Activated T-helper 17 cell treated with anti-CD3 and anti-CD28 coated beads, Interleukin-2, amount 50 U/mL, for 72 hours (primary cell): ENCODE results near the gene TTLL9. TPM values are rescaled to one million over a fixed set of nuclear protein-coding genes. Genes with fewer than 3 reads are reported as not detected.

Source experiments
- ATAC-seq: fragments of 150-1000 bp; cut with Tn5 transposase; replicated peaks from 2 replicates; pipeline ENCODE4 v1.10.0; 2021; ENCODE audit warnings: mild to moderate bottlenecking, moderate library complexity
- H3K27ac Mint-ChIP-seq: one replicate; pipeline ENCODE4 v1.8.0; 2022; ENCODE audit warnings: mixed read lengths
- H3K27me3 Mint-ChIP-seq: one replicate; pipeline ENCODE4 v1.8.0; 2022; ENCODE audit warnings: mixed read lengths
- H3K36me3 Mint-ChIP-seq: one replicate; pipeline ENCODE4 v1.8.0; 2022; ENCODE audit warnings: low read depth, mild to moderate bottlenecking, mixed read lengths
- H3K4me1 Mint-ChIP-seq: one replicate; pipeline ENCODE4 v1.8.0; 2022; ENCODE audit warnings: mixed read lengths
- H3K4me3 Mint-ChIP-seq: one replicate; pipeline ENCODE4 v1.8.0; 2022; ENCODE audit warnings: mild to moderate bottlenecking, mixed read lengths
- H3K9me3 Mint-ChIP-seq: one replicate; pipeline ENCODE4 v1.8.0; 2022; ENCODE audit warnings: mixed read lengths
- total RNA-seq, 2 donors: library from RNA; stranded (reverse); gene quantifications; one replicate each; pipeline ENCODE4 v1.2.3, GENCODE V29; 2022

The TTLL9 gene
- total RNA-seq, 2 donors from 2014 or later, result not detected

DNA sequence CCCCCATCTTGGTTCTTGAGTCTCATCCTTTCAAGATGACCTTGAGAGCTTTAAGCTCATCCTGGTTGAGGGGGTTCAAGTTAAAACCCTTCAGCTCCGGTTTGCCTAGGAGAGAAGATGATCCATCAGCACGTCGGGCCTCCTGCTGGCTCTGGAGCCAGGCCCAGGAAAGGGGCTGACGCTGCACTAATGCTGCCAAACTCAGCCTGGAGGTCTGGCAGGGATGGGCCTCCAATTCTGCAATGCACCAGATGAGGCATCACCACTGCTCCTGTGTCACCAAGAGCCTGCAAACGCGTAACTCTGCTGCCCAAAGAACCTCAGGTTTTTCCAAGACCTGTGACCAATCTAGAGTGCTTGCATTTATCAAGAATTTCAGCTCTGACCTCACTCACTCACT lies 75.4 kb downstream of the TTLL9 start:
- Mint-ChIP-seq H3K4me3 (no peak overlapping the region), H3K27ac (no peak overlapping the region), H3K4me1 (peaks cover 18% of the 10 kb centered on the region), H3K36me3 (peaks cover 72% of the 10 kb centered on the region), H3K9me3 (no peaks in the 10 kb centered on the region), H3K27me3 (no peaks in the 10 kb centered on the region)
- ATAC-seq, result no peak

- H3K4me3 Mint-ChIP-seq, result no peak overlapping the region
- no peak for ATAC-seq
- H3K4me1 Mint-ChIP-seq, result peaks cover 25% of the 10 kb centered on the region
- H3K9me3 Mint-ChIP-seq, result no peaks in the 10 kb centered on the region
- H3K27me3 Mint-ChIP-seq, result no peaks in the 10 kb centered on the region
- H3K27ac Mint-ChIP-seq, result no peak overlapping the region
- peaks cover 80% of the 10 kb centered on the region for H3K36me3 Mint-ChIP-seq
Observed at GRCh38 chr20:31948008-31948407, 77.6 kb downstream of the TTLL9 start.

DNA sequence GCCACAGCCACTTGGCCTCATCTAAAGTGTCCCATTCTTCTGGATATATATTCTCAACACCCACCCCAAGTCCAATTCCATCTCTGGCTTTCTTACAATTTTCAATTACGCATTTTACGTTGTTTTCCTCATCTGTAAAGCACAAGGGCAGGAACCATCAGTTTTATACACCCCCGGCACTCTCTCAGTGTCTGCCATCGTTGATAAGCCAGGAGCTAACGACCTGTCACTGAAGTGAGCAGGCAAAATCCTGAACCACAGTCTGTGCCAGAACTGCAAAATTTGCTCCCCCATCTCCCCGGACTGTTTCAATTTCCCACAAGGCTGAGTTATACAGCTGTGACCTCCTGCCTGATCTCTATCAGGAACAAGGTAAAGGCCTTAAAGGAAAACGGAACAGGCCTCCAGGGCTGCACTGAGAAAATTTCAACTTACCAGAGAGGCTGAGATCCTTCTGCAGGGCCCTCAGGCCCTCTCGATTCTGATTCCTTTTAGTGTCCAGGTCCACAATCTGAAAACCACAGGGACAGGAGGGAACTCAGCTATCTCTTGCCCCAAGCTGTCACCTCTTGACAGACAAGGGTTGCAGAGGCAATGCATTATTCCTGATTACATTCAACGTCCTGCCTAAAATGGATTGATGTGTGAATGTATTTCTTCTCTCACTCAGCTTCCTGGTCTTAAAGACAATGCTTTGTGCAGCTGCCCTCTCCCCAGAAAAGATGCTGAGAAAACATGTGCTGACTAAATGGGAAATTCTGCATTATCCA lies 79.6 kb downstream of the TTLL9 start:
- Mint-ChIP-seq H3K9me3 (no peaks in the 10 kb centered on the region), H3K27me3 (peaks cover 4% of the 10 kb centered on the region), H3K4me1 (peaks cover 25% of the 10 kb centered on the region), H3K27ac (peak overlapping the region; percentile 95), H3K36me3 (peaks cover 67% of the 10 kb centered on the region), H3K4me3 (peak overlapping the region; percentile 87)
- no peak for ATAC-seq

DNA sequence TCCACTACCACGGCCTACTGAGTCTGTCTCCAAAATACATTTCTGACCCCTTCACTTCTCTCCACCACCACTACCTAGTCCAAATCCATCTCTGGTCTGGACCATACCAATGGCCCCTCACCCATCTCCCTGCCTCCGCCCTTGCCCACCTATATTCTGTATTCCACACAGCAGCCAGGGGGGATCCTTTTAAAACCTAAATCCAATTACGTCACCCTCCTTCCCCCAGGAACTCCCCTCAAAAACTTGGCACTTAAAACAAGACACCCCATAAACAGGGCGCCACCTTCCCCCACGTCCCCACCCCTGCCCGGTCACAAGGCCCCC lies 80.7 kb downstream of the TTLL9 start:
- Mint-ChIP-seq H3K4me1 (peaks cover 25% of the 10 kb centered on the region), H3K27me3 (peaks cover 9% of the 10 kb centered on the region), H3K36me3 (peaks cover 56% of the 10 kb centered on the region), H3K27ac (peak overlapping the region; percentile 95), H3K9me3 (no peaks in the 10 kb centered on the region), H3K4me3 (peak overlapping the region; percentile 87)
- no peak for ATAC-seq

- peak; percentile 99 for ATAC-seq
- H3K4me1 Mint-ChIP-seq, result peaks cover 25% of the 10 kb centered on the region
- peak within 1 kb of the TSS; percentile 95 for H3K27ac Mint-ChIP-seq
- H3K9me3 Mint-ChIP-seq, result no peaks in the 10 kb centered on the region
- H3K36me3 Mint-ChIP-seq, result peaks cover 50% of the 10 kb centered on the region
- H3K27me3 Mint-ChIP-seq, result peaks cover 10% of the 10 kb centered on the region
- peak within 1 kb of the TSS; percentile 87 for H3K4me3 Mint-ChIP-seq
Observed at GRCh38 chr20:31951530-31952453, 81.4 kb downstream of the TTLL9 start, which contains the start of gene PDRG1. PDRG1 (minus strand) TSS chr20:31952046; CDS start chr20:31951961, 85 bp downstream.

- Mint-ChIP-seq H3K27ac (no peak overlapping the region), H3K9me3 (no peaks in the 10 kb centered on the region), H3K4me1 (peaks cover 24% of the 10 kb centered on the region), H3K36me3 (peaks cover 32% of the 10 kb centered on the region), H3K4me3 (no peak overlapping the region), H3K27me3 (peaks cover 12% of the 10 kb centered on the region)
- no peak for ATAC-seq
Observed at GRCh38 chr20:31953556-31954148, 83.2 kb downstream of the TTLL9 start.

GRCh38 chr20:31954500-31954899 lies 84.1 kb downstream of the TTLL9 start:
- H3K27me3 Mint-ChIP-seq, result peaks cover 17% of the 10 kb centered on the region
- peaks cover 18% of the 10 kb centered on the region for H3K4me1 Mint-ChIP-seq
- no peaks in the 10 kb centered on the region for H3K9me3 Mint-ChIP-seq
- peaks cover 23% of the 10 kb centered on the region for H3K36me3 Mint-ChIP-seq
- no peak for ATAC-seq
- no peak overlapping the region for H3K27ac Mint-ChIP-seq
- no peak overlapping the region for H3K4me3 Mint-ChIP-seq

DNA sequence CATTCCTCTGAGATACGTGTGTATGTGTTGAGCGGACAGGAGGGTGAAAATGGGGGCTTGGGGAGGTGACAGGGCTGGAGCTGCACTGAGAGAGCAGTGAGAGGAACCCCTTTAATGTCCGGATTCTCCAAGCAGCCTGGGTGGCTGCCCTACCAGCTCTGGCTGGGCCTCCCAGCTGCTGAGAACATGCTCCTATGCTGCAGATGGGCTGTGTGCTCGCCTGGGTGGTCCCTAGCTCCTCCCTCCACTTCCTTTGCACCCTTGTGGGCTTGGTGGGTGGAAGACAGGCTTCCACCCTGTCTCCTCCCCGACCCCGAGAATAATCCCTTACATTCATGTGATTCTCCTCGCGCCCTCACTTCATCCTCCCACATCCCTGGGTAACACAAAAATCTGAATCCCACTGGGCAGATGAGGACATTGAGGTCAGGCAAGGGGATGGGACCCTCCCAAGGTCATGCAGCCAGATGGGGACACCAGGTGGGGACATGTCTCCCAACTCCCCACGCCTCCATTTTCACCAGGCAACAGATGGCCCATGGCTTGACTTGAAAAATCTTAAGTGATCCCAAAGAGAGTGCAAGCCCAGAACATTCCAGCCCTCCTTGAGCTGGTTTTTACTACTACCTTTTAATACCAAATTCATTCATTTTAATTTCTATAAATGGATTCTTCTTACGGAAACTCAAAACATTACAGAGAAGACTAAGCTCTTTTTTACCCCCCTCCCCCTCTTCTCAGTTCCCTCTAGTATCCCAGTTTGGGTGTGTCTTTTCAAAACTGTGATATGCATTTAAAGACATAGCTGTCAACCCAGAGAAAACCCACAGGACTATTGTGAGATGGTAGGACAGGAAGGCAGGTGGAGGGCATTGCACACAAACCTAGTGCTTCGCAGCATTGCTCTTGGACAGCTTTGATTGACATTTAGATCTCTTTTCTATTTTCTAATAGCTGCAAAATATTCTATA lies 86.4 kb downstream of the TTLL9 start:
- no peak for ATAC-seq
- H3K27ac Mint-ChIP-seq, result no peak overlapping the region
- H3K9me3 Mint-ChIP-seq, result no peaks in the 10 kb centered on the region

DNA sequence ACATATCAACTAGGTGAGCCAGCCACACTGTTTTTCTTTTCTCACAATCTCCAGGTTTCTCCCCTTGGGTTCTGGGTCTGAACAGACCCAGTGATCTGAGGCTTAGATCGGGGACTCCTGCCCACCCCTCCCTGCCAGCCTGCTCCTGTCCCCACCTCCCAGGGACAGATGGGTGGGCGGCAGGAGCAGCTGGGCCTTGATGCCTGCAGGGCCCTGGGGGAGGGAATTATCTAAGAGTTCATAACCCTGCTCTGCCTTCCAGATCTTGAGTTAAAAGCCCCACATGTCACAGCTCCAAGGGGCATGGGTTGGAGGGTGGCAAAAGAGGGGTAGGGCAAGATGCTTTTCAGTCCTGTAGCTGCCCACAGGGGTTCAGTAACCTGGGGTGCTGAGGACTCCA lies 92.3 kb downstream of the TTLL9 start:
- peaks cover 4% of the 10 kb centered on the region for H3K4me1 Mint-ChIP-seq
- H3K36me3 Mint-ChIP-seq, result no peaks in the 10 kb centered on the region
- ATAC-seq, result no peak
- no peak overlapping the region for H3K27ac Mint-ChIP-seq
- H3K4me3 Mint-ChIP-seq, result no peak overlapping the region
- peaks cover 3% of the 10 kb centered on the region for H3K9me3 Mint-ChIP-seq
- peaks cover 60% of the 10 kb centered on the region for H3K27me3 Mint-ChIP-seq

More for the DNA sequence above, 86.4 kb downstream of the TTLL9 start:
- Mint-ChIP-seq H3K4me1 (no peaks in the 10 kb centered on the region), H3K27me3 (peaks cover 32% of the 10 kb centered on the region), H3K36me3 (peaks cover 2% of the 10 kb centered on the region), H3K4me3 (no peak overlapping the region)

GRCh38 chr20:31963889-31964288 lies 93.5 kb downstream of the TTLL9 start:
- no peak for ATAC-seq
- Mint-ChIP-seq H3K4me1 (peaks cover 4% of the 10 kb centered on the region), H3K4me3 (no peak overlapping the region), H3K27me3 (peaks cover 60% of the 10 kb centered on the region), H3K9me3 (peaks cover 3% of the 10 kb centered on the region), H3K36me3 (no peaks in the 10 kb centered on the region), H3K27ac (no peak overlapping the region)

- Mint-ChIP-seq H3K27ac (no peak overlapping the region), H3K36me3 (no peaks in the 10 kb centered on the region), H3K4me1 (peaks cover 4% of the 10 kb centered on the region), H3K9me3 (peaks cover 3% of the 10 kb centered on the region), H3K4me3 (peak overlapping the region; percentile 44), H3K27me3 (peaks cover 57% of the 10 kb centered on the region)
- no peak for ATAC-seq
Observed at GRCh38 chr20:31966991-31967655, 96.7 kb downstream of the TTLL9 start.

- peaks cover 54% of the 10 kb centered on the region for H3K27me3 Mint-ChIP-seq
Observed at GRCh38 chr20:31967830-31968249, 97.4 kb downstream of the TTLL9 start, which contains the start of gene XKR7. XKR7 (plus strand) TSS chr20:31968151; CDS start chr20:31968176, 25 bp downstream.

More at GRCh38 chr20:31967830-31968249, 97.4 kb downstream of the TTLL9 start, which contains the start of gene XKR7:
- ATAC-seq, result peak; percentile 7
- Mint-ChIP-seq H3K27ac (no peak within 1 kb of the TSS), H3K9me3 (peaks cover 3% of the 10 kb centered on the region), H3K4me3 (peak within 1 kb of the TSS; percentile 59), H3K36me3 (no peaks in the 10 kb centered on the region), H3K4me1 (peaks cover 4% of the 10 kb centered on the region)
